ENCODE data around the gene XRN2.
A peak's percentile ranks its signal among the peaks of the same experiment; 100 is the strongest.

The XRN2 gene

GRCh38 chr20:21280522-21281016 is 22.6 kb upstream of the XRN2 start:
- Mint-ChIP-seq H3K4me1 (ENCODE audit: low read depth) (peaks cover 12% of the 10 kb centered on the region), H3K27me3 (peaks cover 32% of the 10 kb centered on the region), H3K27ac (no peak overlapping the region), H3K36me3 (ENCODE audit: low read depth) (no peaks in the 10 kb centered on the region), H3K9me3 (no peaks in the 10 kb centered on the region), H3K4me3 (no peak overlapping the region)

GRCh38 chr20:21286775-21287174 is 16.4 kb upstream of the XRN2 start:
- Mint-ChIP-seq H3K9me3 (peaks cover 3% of the 10 kb centered on the region), H3K27me3 (peaks cover 52% of the 10 kb centered on the region), H3K4me1 (ENCODE audit: low read depth) (no peaks in the 10 kb centered on the region), H3K4me3 (no peak overlapping the region), H3K36me3 (ENCODE audit: low read depth) (no peaks in the 10 kb centered on the region), H3K27ac (no peak overlapping the region)

DNA sequence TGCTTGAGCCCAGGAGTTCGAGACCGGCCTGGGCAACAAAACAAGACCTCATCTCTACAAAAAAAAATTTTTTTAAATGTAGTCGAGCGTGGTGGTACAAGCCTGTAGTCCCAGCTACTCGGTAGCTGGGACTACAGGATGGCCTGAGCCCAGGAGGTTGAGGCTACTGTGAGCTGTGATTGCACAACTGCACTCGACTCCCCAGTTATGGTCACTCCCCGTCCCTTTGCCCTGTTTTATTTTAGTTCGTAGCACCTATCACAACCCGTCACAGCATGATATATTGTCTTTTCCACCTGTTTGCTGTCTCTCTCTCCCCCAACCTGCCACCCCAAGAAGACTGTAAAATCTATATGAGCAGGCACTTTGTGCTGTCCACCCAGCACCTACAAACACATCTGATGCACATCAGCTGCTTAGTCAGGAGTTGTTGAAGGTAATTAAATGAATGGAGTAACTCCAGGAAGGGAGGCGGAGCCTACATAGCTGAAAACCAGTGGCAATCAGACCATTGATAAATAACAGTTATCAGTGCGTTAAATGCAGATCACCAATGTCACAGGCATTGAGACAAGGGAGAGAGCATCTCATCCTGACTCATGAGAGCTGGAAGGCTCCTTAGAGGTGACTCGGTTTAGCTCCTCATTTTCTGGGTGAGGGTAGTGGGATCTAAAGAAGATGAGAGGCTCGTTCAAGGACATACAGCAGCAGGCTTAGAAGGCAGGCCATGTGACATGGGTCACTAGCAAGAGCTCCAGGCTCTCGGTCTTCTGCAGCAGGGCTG is 14.4 kb upstream of the XRN2 start:
- no peaks in the 10 kb centered on the region for H3K36me3 Mint-ChIP-seq (ENCODE audit: low read depth)
- no peak overlapping the region for H3K27ac Mint-ChIP-seq
- H3K9me3 Mint-ChIP-seq, result peaks cover 3% of the 10 kb centered on the region
- no peaks in the 10 kb centered on the region for H3K4me1 Mint-ChIP-seq (ENCODE audit: low read depth)
- no peak overlapping the region for H3K4me3 Mint-ChIP-seq
- peaks cover 41% of the 10 kb centered on the region for H3K27me3 Mint-ChIP-seq

- H3K4me1 Mint-ChIP-seq (ENCODE audit: low read depth), result no peaks in the 10 kb centered on the region
- no peaks in the 10 kb centered on the region for H3K36me3 Mint-ChIP-seq (ENCODE audit: low read depth)
- peaks cover 3% of the 10 kb centered on the region for H3K9me3 Mint-ChIP-seq
- no peak overlapping the region for H3K27ac Mint-ChIP-seq
- H3K4me3 Mint-ChIP-seq, result no peak overlapping the region
- H3K27me3 Mint-ChIP-seq, result peaks cover 41% of the 10 kb centered on the region
Observed at GRCh38 chr20:21289651-21290050, 13.5 kb upstream of the XRN2 start.

- Mint-ChIP-seq H3K27ac (no peak overlapping the region), H3K9me3 (peaks cover 3% of the 10 kb centered on the region), H3K4me3 (no peak overlapping the region), H3K4me1 (ENCODE audit: low read depth) (no peaks in the 10 kb centered on the region), H3K36me3 (ENCODE audit: low read depth) (no peaks in the 10 kb centered on the region), H3K27me3 (peaks cover 42% of the 10 kb centered on the region)
Observed at GRCh38 chr20:21291026-21291425, 12.1 kb upstream of the XRN2 start.

DNA sequence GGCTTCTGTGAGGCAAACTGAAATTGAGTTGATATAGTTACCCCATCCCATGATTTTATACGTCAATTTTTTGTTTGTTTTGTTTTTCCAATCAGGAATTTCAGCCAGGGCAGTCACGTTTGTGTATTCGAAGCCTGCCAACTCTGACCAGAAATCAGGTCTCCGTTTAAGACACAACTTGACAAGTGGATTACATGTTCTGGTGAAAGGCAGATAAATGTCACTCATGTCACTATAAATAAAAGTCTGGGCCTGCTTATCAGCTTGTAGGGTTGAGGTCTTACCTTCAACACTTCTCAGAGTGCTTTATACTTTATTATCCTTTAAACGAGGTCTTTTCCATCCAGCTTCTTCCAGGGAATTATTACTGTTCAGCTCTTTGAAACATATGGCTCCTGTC is 8.4 kb upstream of the XRN2 start:
- Mint-ChIP-seq H3K27me3 (peaks cover 25% of the 10 kb centered on the region), H3K4me1 (ENCODE audit: low read depth) (peaks cover 21% of the 10 kb centered on the region), H3K27ac (no peak overlapping the region), H3K9me3 (no peaks in the 10 kb centered on the region), H3K4me3 (no peak overlapping the region), H3K36me3 (ENCODE audit: low read depth) (no peaks in the 10 kb centered on the region)

DNA sequence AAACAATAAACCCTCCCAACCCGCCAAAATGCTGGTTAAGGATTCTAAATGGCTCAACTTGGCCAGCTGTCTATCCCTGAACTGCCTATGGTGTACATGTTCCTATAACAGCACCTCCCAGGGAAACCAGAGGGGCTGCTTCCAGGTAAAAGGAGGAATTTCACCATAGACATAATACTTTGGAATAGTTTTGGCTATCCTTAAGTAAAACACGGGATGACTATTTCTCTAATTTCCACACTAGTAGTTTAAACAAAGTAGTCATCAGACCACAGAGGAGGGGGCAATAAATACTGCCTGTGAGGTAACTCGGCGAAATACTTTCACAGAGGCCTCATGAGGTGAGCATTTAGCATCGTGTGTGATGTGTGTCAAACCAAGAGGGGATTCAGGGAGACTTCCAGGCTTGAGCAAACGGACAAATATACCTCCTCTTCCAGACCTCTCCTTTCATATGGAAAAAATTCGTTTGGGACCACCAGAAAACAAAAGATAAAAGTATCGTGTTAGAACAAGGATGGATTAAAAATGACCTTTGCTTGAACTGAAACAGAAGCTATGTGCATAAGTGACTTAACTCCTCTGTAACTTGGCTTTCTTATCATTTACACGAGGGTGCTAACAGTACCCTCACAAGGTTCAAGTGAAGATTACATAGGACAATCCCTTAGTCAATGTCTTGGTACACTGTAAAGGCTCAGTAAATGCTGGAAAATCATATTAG is 1.0 kb upstream of the XRN2 start:
- H3K4me3 Mint-ChIP-seq, result peak overlapping the region; percentile 93
- H3K27ac Mint-ChIP-seq, result peak overlapping the region; percentile 98
- peaks cover 17% of the 10 kb centered on the region for H3K36me3 Mint-ChIP-seq (ENCODE audit: low read depth)
- no peaks in the 10 kb centered on the region for H3K9me3 Mint-ChIP-seq
- H3K27me3 Mint-ChIP-seq, result peaks cover 8% of the 10 kb centered on the region
- H3K4me1 Mint-ChIP-seq (ENCODE audit: low read depth), result peaks cover 45% of the 10 kb centered on the region

DNA sequence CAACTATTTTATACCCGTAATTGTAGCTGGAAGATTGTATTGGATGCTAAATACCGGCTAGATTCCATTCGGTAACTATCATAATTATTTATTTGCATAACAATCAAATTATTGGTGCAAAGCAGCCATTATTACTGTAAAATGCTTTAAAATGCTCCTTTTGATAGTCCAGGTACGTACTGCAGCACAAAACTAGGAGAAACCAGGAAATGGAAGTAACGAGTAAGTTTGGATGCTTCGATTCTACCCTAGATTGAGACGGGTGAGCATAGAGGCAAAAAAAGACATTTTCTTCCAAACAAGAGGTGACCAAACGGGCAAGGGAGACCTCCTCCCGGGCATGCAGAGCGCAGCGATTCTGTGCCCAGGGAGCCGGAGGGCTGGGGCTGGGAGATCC is 469 bp upstream of the XRN2 start:
- Mint-ChIP-seq H3K27ac (peak overlapping the region; percentile 98), H3K9me3 (no peaks in the 10 kb centered on the region), H3K4me1 (ENCODE audit: low read depth) (peaks cover 43% of the 10 kb centered on the region), H3K4me3 (peak overlapping the region; percentile 93), H3K27me3 (peaks cover 2% of the 10 kb centered on the region), H3K36me3 (ENCODE audit: low read depth) (peaks cover 17% of the 10 kb centered on the region)

- peak overlapping the region; percentile 98 for H3K27ac Mint-ChIP-seq
- no peaks in the 10 kb centered on the region for H3K27me3 Mint-ChIP-seq
- peaks cover 28% of the 10 kb centered on the region for H3K36me3 Mint-ChIP-seq (ENCODE audit: low read depth)
- H3K9me3 Mint-ChIP-seq, result no peaks in the 10 kb centered on the region
- peak overlapping the region; percentile 93 for H3K4me3 Mint-ChIP-seq
- peaks cover 41% of the 10 kb centered on the region for H3K4me1 Mint-ChIP-seq (ENCODE audit: low read depth)
Observed at GRCh38 chr20:21303872-21304586, 898 bp downstream of the XRN2 start.

GRCh38 chr20:21308340-21308739 is 5.2 kb downstream of the XRN2 start:
- Mint-ChIP-seq H3K27me3 (no peaks in the 10 kb centered on the region), H3K4me1 (ENCODE audit: low read depth) (peaks cover 68% of the 10 kb centered on the region), H3K36me3 (ENCODE audit: low read depth) (peaks cover 63% of the 10 kb centered on the region), H3K4me3 (peak overlapping the region; percentile 58), H3K27ac (peak overlapping the region; percentile 1), H3K9me3 (no peaks in the 10 kb centered on the region)

DNA sequence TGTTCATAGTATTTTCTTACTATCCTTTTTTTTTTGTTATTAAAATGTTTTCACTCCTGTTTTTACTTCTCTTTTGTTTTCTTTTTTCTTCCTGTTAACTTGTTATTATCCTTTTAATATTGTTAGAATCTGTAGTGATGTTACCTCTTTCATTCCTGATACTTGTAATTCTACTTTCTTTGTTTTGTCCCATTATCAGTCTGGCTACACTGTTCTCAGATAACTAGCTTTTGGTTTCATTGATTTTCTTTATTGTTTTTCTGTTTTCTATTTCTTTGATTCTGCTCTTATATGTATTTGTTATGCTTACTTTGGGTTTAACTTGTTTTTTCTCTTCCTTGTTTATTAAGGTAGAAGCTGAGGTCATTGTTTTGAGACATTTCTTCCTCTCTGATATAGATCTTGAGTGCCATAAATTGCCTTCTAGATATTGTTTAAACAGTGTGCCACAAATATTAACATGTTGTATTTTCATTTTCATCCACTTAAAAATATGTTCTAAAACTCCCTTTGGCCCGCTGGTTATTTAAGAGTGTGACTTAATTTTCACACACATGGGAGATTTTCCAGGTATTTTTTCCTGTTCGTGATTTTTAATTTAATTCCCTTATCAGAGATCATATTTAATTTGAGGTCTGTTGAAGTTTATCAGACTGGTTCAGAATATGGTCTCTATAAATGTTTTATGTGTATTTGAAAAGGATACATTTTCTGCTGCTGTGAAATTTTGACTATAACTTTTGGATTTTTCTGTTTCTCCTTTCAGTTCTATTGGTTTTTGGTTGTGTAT is 6.7 kb downstream of the XRN2 start:
- peaks cover 54% of the 10 kb centered on the region for H3K36me3 Mint-ChIP-seq (ENCODE audit: low read depth)
- H3K27me3 Mint-ChIP-seq, result no peaks in the 10 kb centered on the region
- H3K4me1 Mint-ChIP-seq (ENCODE audit: low read depth), result peaks cover 71% of the 10 kb centered on the region
- peak overlapping the region; percentile 42 for H3K4me3 Mint-ChIP-seq
- no peak overlapping the region for H3K27ac Mint-ChIP-seq
- no peaks in the 10 kb centered on the region for H3K9me3 Mint-ChIP-seq

GRCh38 chr20:21312813-21313474 is 9.8 kb downstream of the XRN2 start:
- no peak overlapping the region for H3K4me3 Mint-ChIP-seq
- no peak overlapping the region for H3K27ac Mint-ChIP-seq

GRCh38 chr20:21315138-21315537 is 12.0 kb downstream of the XRN2 start:
- peaks cover 9% of the 10 kb centered on the region for H3K9me3 Mint-ChIP-seq
- no peak overlapping the region for H3K4me3 Mint-ChIP-seq
- peaks cover 89% of the 10 kb centered on the region for H3K4me1 Mint-ChIP-seq (ENCODE audit: low read depth)
- H3K27me3 Mint-ChIP-seq, result no peaks in the 10 kb centered on the region
- peaks cover 47% of the 10 kb centered on the region for H3K36me3 Mint-ChIP-seq (ENCODE audit: low read depth)
- H3K27ac Mint-ChIP-seq, result peak overlapping the region; percentile 57

More at GRCh38 chr20:21312813-21313474, 9.8 kb downstream of the XRN2 start:
- H3K36me3 Mint-ChIP-seq (ENCODE audit: low read depth), result peaks cover 56% of the 10 kb centered on the region
- H3K4me1 Mint-ChIP-seq (ENCODE audit: low read depth), result peaks cover 96% of the 10 kb centered on the region
- no peaks in the 10 kb centered on the region for H3K27me3 Mint-ChIP-seq
- no peaks in the 10 kb centered on the region for H3K9me3 Mint-ChIP-seq
